Brain microvascular endothelial cell (primary cell): ENCODE measurements around the gene WDR93.

Experiments
- DNase-seq: peaks from one replicate; pipeline ENCODE4 v3.0.0-alpha.2; 2020
- H3K27ac ChIP-seq: fragments of 250-450 bp; sonication (Bioruptor Pico); 2 replicates; pipeline ENCODE4 v1.5.1; 2020; ENCODE audit warnings: mild to moderate bottlenecking, moderate library complexity
- H3K27me3 ChIP-seq: fragments of 250-450 bp; sonication (Bioruptor Pico); replicated peaks from 2 replicates; pipeline ENCODE4 v1.5.1; 2020; ENCODE audit warnings: mild to moderate bottlenecking
- H3K36me3 ChIP-seq: fragments of 250-450 bp; sonication (Bioruptor Pico); replicated peaks from 2 replicates; pipeline ENCODE4 v1.5.1; 2020; ENCODE audit warnings: mild to moderate bottlenecking
- H3K4me3 ChIP-seq: 2 replicates; pipeline ENCODE4 v1.5.1; 2011; ENCODE audit warnings: low read depth, mild to moderate bottlenecking, control low read depth, low read length, moderate library complexity
- CTCF ChIP-seq: IDR thresholded peaks from 2 replicates; pipeline ENCODE4 v1.5.1; 2011; ENCODE audit warnings: low read depth, mild to moderate bottlenecking, moderate library complexity, low read length, control low read depth, inconsistent platforms; ENCODE audit errors: missing control alignments
- in situ Hi-C: cut with HindIII; loops from 2 replicates; pipeline ENCODE4 v1.10.0; 2017; ENCODE audit warnings: low sequenced_read_pairs, low pct_ligation_motif_present

WDR93 gene

GRCh38 chr15:89673165-89673512 is 17.5 kb upstream of the WDR93 start:
- H3K27ac ChIP-seq, result no peak overlapping the region
- in situ Hi-C loops, result no loop called here
- H3K4me3 ChIP-seq, result no peak overlapping the region
- no peaks in the 10 kb centered on the region for H3K27me3 ChIP-seq
- no peak for DNase-seq
- TF ChIP-seq CTCF, result peak; percentile 79
- no peaks in the 10 kb centered on the region for H3K36me3 ChIP-seq

- Histone ChIP-seq H3K27me3 (no peaks in the 10 kb centered on the region), H3K36me3 (no peaks in the 10 kb centered on the region), H3K4me3 (no peak overlapping the region), H3K27ac (no peak overlapping the region)
- in situ Hi-C loops, result no loop called here
- no peak for DNase-seq
- TF ChIP-seq CTCF, result no peak
Measured at GRCh38 chr15:89674526-89674925, 16.1 kb upstream of the WDR93 start.

- no peak for TF ChIP-seq CTCF
- no peaks in the 10 kb centered on the region for H3K36me3 ChIP-seq
- H3K27ac ChIP-seq, result no peak overlapping the region
- in situ Hi-C loops, result no loop called here
- H3K27me3 ChIP-seq, result no peaks in the 10 kb centered on the region
- no peak for DNase-seq
- no peak overlapping the region for H3K4me3 ChIP-seq
Measured at GRCh38 chr15:89675606-89676005, 15.0 kb upstream of the WDR93 start.

GRCh38 chr15:89677381-89677780 is 13.2 kb upstream of the WDR93 start:
- in situ Hi-C loops, result no loop called here
- Histone ChIP-seq H3K4me3 (no peak overlapping the region), H3K36me3 (no peaks in the 10 kb centered on the region), H3K27me3 (no peaks in the 10 kb centered on the region), H3K27ac (no peak overlapping the region)
- no peak for TF ChIP-seq CTCF
- no peak for DNase-seq

GRCh38 chr15:89679212-89679611 is 11.4 kb upstream of the WDR93 start, which contains the start of gene PLIN1:
PLIN1 (minus strand) TSS chr15:89679367; CDS start chr15:89677489, 1,878 bp downstream.
- DNase-seq, result no peak
- H3K36me3 ChIP-seq, result no peaks in the 10 kb centered on the region
- H3K27ac ChIP-seq, result no peak within 1 kb of the TSS
- no peak for TF ChIP-seq CTCF
- no peaks in the 10 kb centered on the region for H3K27me3 ChIP-seq
- H3K4me3 ChIP-seq, result no peak within 1 kb of the TSS
- in situ Hi-C loops, result no loop called here

- no peaks in the 10 kb centered on the region for H3K36me3 ChIP-seq
Measured at GRCh38 chr15:89680282-89680873, 10.2 kb upstream of the WDR93 start.

More at GRCh38 chr15:89680282-89680873, 10.2 kb upstream of the WDR93 start:
- in situ Hi-C loops, result no loop called here
- Histone ChIP-seq H3K27me3 (no peaks in the 10 kb centered on the region), H3K27ac (no peak overlapping the region), H3K4me3 (no peak overlapping the region)
- TF ChIP-seq CTCF, result no peak
- no peak for DNase-seq
